IgD-negative memory B cell (primary cell): ENCODE data around the gene HBQ1. TPM values are rescaled to one million over a fixed set of nuclear protein-coding genes. Genes with fewer than 3 reads are reported as not detected.
"Not testable (repeated sequence)": the region's sequence is repeated elsewhere in the genome, so short reads cannot be mapped to it uniquely, and the experiment has no call there.

Source experiments
- H3K27ac Mint-ChIP-seq, 3 donors: one replicate each; pipeline ENCODE4 v1.8.0; 2020 to 2022; ENCODE audit warnings: mild to moderate bottlenecking in 3 of 3, mixed read lengths in 3 of 3, moderate library complexity in 1 of 3
- H3K27me3 Mint-ChIP-seq: one replicate; pipeline ENCODE4 v1.8.0; 2021; ENCODE audit warnings: mixed read lengths
- H3K36me3 Mint-ChIP-seq: one replicate; pipeline ENCODE4 v1.8.0; 2020; ENCODE audit warnings: mild to moderate bottlenecking, mixed read lengths
- H3K4me1 Mint-ChIP-seq, 3 donors: one replicate each; pipeline ENCODE4 v1.8.0; 2020 to 2022; ENCODE audit warnings: mixed read lengths in 3 of 3, mild to moderate bottlenecking in 1 of 3
- H3K4me3 Mint-ChIP-seq, 4 donors: one replicate each; pipeline ENCODE4 v1.8.0; 2020 to 2022; ENCODE audit warnings: mild to moderate bottlenecking in 4 of 4, mixed read lengths in 4 of 4, moderate library complexity in 3 of 4
- H3K9me3 Mint-ChIP-seq, 3 donors: one replicate each; pipeline ENCODE4 v1.8.0; 2020 to 2021; ENCODE audit warnings: mixed read lengths in 3 of 3, mild to moderate bottlenecking in 1 of 3
- polyA plus RNA-seq: library from polyadenylated mRNA; unstranded; fragments of 300-500 nt; fragmentation: Illumina TruSeq; gene quantifications from one replicate; pipeline ENCODE4 v1.2.3, GENCODE V29; 2021

The HBQ1 gene
- polyA plus RNA-seq, 1 donor from 2014 or later: not detected

DNA sequence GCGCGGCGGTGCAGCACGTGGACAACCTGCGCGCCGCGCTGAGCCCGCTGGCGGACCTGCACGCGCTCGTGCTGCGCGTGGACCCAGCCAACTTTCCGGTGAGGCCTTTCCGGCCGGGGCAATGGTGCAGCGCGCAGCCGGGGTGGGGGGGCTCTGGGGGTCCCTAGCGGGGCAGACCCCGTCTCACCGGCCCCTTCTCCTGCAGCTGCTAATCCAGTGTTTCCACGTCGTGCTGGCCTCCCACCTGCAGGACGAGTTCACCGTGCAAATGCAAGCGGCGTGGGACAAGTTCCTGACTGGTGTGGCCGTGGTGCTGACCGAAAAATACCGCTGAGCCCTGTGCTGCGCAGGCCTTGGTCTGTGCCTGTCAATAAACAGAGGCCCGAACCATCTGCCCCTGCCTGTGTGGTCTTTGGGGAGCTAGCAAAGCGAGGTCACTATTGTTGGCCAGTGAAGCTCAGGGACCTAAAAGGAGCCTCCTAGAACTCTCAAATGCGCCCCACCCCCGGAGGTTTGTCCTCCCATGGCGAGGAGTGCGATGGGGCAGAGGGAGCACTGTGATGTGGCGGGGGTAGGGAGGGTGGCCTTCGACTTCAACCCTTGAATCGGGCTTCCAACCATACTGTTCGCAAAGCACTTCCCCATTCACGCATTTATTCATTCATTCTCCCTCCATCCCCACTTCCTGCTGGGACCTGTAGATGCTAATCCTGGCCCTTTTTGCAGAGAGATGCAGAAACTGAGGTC lies 13.7 kb upstream of the HBQ1 start:
- peaks cover 0 to 2% (median 1%) of the 10 kb centered on the region in 3 donors for H3K4me1 Mint-ChIP-seq
- no peaks in the 10 kb centered on the region for H3K36me3 Mint-ChIP-seq
- peak overlapping the region in 2 of 4 donors; percentile 27 to 32 for H3K4me3 Mint-ChIP-seq
- H3K27ac Mint-ChIP-seq: peak overlapping the region in 2 of 3 donors; percentile 59 to 68
- H3K9me3 Mint-ChIP-seq: no peaks in the 10 kb centered on the region
- peaks cover 43% of the 10 kb centered on the region for H3K27me3 Mint-ChIP-seq

DNA sequence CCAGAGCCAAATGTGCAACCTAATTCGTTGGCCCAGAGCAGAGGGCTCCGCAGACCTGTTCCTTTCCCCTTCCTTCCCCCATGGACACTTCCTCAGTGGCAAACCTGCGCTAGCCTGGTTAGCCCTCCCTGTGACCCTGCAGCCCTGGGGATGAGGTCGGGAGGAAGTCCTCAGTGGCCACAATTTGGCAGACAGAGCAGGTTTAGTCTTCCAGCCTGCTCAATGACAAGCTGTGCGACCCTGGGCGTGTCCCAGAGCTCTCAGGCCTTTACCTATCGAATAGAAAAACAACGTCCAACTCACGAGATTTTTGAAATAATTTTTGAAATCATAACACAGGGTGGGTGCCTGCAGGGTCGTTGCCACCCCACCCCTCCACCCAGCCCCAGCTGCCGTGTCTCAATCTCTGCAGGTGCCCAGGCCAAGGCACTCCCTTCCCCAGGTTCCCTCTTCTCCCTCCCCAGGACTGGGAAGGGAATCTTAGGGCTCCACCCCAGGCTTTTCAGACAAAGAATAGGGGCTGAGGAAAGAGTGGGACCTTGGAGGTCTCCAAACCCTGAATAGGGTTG lies 13.1 kb upstream of the HBQ1 start:
- H3K4me3 Mint-ChIP-seq: peak overlapping the region in 2 of 4 donors; percentile 27 to 32
- no peaks in the 10 kb centered on the region for H3K36me3 Mint-ChIP-seq
- H3K4me1 Mint-ChIP-seq: peaks cover 0 to 1% (median under 1%) of the 10 kb centered on the region in 3 donors
- H3K27me3 Mint-ChIP-seq: peaks cover 46% of the 10 kb centered on the region
- H3K9me3 Mint-ChIP-seq: no peaks in the 10 kb centered on the region
- peak overlapping the region in 2 of 3 donors; percentile 59 to 68 for H3K27ac Mint-ChIP-seq

DNA sequence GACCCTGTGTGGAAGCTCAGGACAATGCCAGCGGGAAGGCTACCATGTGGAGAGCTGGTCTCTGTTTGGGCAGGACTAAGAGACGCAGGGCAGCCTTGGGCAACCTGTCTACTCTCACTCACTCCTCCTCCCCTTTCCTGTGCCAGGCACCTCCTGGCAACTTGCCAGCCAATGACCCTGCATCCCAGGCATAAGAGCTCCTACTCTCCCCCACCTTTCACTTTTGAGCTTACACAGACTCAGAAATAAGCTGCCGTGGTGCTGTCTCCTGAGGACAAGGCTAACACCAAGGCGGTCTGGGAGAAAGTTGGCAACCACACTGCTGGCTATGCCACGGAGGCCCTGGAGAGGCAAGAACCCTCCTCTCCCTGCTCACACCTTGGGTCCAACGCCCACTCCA lies 11.8 kb upstream of the HBQ1 start:
- Mint-ChIP-seq H3K27me3 (peaks cover 47% of the 10 kb centered on the region), H3K4me1 (peaks cover 0 to 1% (median 0%) of the 10 kb centered on the region in 3 donors), H3K9me3 (no peaks in the 10 kb centered on the region), H3K36me3 (no peaks in the 10 kb centered on the region), H3K27ac (no peak overlapping the region), H3K4me3 (peak overlapping the region in 1 of 4 donors; percentile 12)

DNA sequence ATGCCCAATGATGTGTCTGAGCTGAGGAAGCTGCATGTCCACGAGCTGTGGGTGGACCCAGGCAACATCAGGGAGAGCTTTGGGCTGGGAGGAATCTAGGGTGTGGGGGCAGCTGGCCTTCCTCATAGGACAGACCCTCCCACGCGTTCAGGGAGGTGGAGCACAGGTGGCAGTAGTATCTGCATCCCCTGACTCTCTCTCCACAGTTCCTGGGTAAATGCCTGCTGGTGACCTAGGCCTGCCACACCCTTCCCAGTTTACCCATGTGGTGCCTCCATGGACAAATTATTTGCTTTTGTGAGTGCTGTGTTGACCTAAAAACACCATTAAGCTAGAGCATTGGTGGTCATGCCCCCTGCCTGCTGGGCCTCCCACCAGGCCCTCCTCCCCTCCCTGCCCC lies 11.2 kb upstream of the HBQ1 start:
- no peak overlapping the region for H3K27ac Mint-ChIP-seq
- H3K27me3 Mint-ChIP-seq: peaks cover 49% of the 10 kb centered on the region
- H3K4me3 Mint-ChIP-seq: no peak overlapping the region

DNA sequence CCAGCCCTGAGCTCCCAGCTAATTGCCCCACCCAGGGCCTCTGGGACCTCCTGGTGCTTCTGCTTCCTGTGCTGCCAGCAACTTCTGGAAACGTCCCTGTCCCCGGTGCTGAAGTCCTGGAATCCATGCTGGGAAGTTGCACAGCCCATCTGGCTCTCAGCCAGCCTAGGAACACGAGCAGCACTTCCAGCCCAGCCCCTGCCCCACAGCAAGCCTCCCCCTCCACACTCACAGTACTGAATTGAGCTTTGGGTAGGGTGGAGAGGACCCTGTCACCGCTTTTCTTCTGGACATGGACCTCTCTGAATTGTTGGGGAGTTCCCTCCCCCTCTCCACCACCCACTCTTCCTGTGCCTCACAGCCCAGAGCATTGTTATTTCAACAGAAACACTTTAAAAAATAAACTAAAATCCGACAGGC lies 10.2 kb upstream of the HBQ1 start:
- not testable (repeated sequence) for H3K36me3 Mint-ChIP-seq, H3K4me1 Mint-ChIP-seq, H3K27ac Mint-ChIP-seq, H3K9me3 Mint-ChIP-seq, H3K4me3 Mint-ChIP-seq
- peaks cover 56% of the 10 kb centered on the region for H3K27me3 Mint-ChIP-seq

More for the DNA sequence above, 11.2 kb upstream of the HBQ1 start:
- Mint-ChIP-seq H3K4me1 (peaks cover 0 to 2% (median 0%) of the 10 kb centered on the region in 3 donors), H3K9me3 (no peaks in the 10 kb centered on the region), H3K36me3 (no peaks in the 10 kb centered on the region)

DNA sequence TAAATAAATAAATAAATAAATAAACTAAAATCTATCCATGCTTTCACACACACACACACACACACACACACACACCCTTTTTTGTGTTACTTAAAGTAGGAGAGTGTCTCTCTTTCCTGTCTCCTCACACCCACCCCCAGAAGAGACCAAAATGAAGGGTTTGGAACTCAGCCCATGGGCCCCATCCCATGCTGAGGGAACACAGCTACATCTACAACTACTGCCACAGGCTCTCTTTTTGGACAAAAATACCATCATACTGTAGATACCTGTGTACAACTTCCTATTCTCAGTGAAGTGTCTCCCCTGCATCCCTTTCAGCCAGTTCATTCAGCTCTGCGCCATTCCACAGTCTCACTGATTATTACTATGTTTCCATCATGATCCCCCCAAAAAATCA lies 9.5 kb upstream of the HBQ1 start:
- H3K27ac Mint-ChIP-seq: no peak overlapping the region
- H3K4me3 Mint-ChIP-seq: no peak overlapping the region
- no peaks in the 10 kb centered on the region for H3K36me3 Mint-ChIP-seq

DNA sequence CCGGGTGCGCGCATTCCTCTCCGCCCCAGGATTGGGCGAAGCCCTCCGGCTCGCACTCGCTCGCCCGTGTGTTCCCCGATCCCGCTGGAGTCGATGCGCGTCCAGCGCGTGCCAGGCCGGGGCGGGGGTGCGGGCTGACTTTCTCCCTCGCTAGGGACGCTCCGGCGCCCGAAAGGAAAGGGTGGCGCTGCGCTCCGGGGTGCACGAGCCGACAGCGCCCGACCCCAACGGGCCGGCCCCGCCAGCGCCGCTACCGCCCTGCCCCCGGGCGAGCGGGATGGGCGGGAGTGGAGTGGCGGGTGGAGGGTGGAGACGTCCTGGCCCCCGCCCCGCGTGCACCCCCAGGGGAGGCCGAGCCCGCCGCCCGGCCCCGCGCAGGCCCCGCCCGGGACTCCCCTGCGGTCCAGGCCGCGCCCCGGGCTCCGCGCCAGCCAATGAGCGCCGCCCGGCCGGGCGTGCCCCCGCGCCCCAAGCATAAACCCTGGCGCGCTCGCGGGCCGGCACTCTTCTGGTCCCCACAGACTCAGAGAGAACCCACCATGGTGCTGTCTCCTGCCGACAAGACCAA lies 7.8 kb upstream of the HBQ1 start, which contains the start of gene HBA2:
Gene HBA2 (plus strand): TSS at position 503 of the 568 bp plus-strand sequence. CDS start 37 bp downstream, at position 540.
- H3K27me3 Mint-ChIP-seq: peaks cover 48% of the 10 kb centered on the region
- peak within 1 kb of the TSS in 1 of 4 donors; percentile 39 for H3K4me3 Mint-ChIP-seq
- not testable (repeated sequence) for H3K4me1 Mint-ChIP-seq, H3K9me3 Mint-ChIP-seq, H3K36me3 Mint-ChIP-seq
- H3K27ac Mint-ChIP-seq: peak within 1 kb of the TSS in 1 of 3 donors; percentile 59

More for the DNA sequence above, 9.5 kb upstream of the HBQ1 start:
- Mint-ChIP-seq H3K4me1 (peaks cover 0 to 7% (median 4%) of the 10 kb centered on the region in 3 donors), H3K27me3 (peaks cover 56% of the 10 kb centered on the region), H3K9me3 (peaks cover 0 to 2% (median 0%) of the 10 kb centered on the region in 3 donors)

DNA sequence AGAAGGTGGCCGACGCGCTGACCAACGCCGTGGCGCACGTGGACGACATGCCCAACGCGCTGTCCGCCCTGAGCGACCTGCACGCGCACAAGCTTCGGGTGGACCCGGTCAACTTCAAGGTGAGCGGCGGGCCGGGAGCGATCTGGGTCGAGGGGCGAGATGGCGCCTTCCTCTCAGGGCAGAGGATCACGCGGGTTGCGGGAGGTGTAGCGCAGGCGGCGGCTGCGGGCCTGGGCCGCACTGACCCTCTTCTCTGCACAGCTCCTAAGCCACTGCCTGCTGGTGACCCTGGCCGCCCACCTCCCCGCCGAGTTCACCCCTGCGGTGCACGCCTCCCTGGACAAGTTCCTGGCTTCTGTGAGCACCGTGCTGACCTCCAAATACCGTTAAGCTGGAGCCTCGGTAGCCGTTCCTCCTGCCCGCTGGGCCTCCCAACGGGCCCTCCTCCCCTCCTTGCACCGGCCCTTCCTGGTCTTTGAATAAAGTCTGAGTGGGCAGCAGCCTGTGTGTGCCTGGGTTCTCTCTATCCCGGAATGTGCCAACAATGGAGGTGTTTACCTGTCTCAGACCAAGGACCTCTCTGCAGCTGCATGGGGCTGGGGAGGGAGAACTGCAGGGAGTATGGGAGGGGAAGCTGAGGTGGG lies 6.9 kb upstream of the HBQ1 start:
- not testable (repeated sequence) for H3K4me3 Mint-ChIP-seq, H3K4me1 Mint-ChIP-seq

DNA sequence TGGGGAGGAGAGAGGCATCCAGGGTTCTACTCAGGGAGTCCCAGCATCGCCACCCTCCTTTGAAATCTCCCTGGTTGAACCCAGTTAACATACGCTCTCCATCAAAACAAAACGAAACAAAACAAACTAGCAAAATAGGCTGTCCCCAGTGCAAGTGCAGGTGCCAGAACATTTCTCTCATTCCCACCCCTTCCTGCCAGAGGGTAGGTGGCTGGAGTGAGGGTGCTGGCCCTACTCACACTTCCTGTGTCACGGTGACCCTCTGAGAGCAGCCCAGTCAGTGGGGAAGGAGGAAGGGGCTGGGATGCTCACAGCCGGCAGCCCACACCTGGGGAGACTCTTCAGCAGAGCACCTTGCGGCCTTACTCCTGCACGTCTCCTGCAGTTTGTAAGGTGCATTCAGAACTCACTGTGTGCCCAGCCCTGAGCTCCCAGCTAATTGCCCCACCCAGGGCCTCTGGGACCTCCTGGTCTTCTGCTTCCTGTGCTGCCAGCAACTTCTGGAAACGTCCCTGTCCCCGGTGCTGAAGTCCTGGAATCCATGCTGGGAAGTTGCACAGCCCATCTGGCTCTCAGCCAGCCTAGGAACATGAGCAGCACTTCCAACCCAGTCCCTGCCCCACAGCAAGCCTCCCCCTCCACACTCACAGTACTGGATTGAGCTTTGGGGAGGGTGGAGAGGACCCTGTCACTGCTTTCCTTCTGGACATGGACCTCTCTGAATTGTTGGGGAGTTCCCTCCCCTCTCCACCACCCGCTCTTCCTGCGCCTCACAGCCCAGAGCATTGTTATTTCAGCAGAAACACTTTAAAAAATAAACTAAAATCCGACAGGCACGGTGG lies 6.1 kb upstream of the HBQ1 start:
- peak overlapping the region in 1 of 3 donors; percentile 70 for H3K27ac Mint-ChIP-seq
- not testable (repeated sequence) for H3K36me3 Mint-ChIP-seq, H3K4me1 Mint-ChIP-seq, H3K9me3 Mint-ChIP-seq
- peak overlapping the region in 2 of 4 donors; percentile 20 to 87 for H3K4me3 Mint-ChIP-seq
- peaks cover 44% of the 10 kb centered on the region for H3K27me3 Mint-ChIP-seq

More for the DNA sequence above, 6.9 kb upstream of the HBQ1 start:
- Mint-ChIP-seq H3K27me3 (peaks cover 48% of the 10 kb centered on the region), H3K27ac (peak overlapping the region in 1 of 3 donors; percentile 59)
- not testable (repeated sequence) for H3K9me3 Mint-ChIP-seq, H3K36me3 Mint-ChIP-seq

DNA sequence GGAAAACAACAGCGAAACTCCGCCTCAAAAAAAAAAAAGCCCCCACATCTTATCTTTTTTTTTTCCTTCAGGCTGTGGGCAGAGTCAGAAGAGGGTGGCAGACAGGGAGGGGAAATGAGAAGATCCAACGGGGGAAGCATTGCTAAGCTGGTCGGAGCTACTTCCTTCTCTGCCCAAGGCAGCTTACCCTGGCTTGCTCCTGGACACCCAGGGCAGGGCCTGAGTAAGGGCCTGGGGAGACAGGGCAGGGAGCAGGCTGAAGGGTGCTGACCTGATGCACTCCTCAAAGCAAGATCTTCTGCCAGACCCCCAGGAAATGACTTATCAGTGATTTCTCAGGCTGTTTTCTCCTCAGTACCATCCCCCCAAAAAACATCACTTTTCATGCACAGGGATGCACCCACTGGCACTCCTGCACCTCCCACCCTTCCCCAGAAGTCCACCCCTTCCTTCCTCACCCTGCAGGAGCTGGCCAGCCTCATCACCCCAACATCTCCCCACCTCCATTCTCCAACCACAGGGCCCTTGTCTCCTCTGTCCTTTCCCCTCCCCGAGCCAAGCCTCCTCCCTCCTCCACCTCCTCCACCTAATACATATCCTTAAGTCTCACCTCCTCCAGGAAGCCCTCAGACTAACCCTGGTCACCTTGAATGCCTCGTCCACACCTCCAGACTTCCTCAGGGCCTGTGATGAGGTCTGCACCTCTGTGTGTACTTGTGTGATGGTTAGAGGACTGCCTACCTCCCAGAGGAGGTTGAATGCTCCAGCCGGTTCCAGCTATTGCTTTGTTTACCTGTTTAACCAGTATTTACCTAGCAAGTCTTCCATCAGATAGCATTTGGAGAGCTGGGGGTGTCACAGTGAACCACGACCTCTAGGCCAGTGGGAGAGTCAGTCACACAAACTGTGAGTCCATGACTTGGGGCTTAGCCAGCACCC lies 5.0 kb upstream of the HBQ1 start:
- H3K4me3 Mint-ChIP-seq: peak overlapping the region in 3 of 4 donors; percentile 20 to 52 (median 40)
- H3K36me3 Mint-ChIP-seq: no peaks in the 10 kb centered on the region
- H3K27ac Mint-ChIP-seq: peak overlapping the region in 2 of 3 donors; percentile 63 to 70
- peaks cover 46% of the 10 kb centered on the region for H3K27me3 Mint-ChIP-seq
- H3K4me1 Mint-ChIP-seq: peaks cover 4 to 9% (median 6%) of the 10 kb centered on the region in 3 donors
- H3K9me3 Mint-ChIP-seq: peaks cover 0 to 2% (median 0%) of the 10 kb centered on the region in 3 donors

DNA sequence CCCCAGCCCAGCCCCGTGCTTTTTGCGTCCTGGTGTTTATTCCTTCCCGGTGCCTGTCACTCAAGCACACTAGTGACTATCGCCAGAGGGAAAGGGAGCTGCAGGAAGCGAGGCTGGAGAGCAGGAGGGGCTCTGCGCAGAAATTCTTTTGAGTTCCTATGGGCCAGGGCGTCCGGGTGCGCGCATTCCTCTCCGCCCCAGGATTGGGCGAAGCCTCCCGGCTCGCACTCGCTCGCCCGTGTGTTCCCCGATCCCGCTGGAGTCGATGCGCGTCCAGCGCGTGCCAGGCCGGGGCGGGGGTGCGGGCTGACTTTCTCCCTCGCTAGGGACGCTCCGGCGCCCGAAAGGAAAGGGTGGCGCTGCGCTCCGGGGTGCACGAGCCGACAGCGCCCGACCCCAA lies 4.3 kb upstream of the HBQ1 start:
- peak overlapping the region in 2 of 4 donors; percentile 21 to 39 for H3K4me3 Mint-ChIP-seq
- not testable (repeated sequence) for H3K27ac Mint-ChIP-seq, H3K9me3 Mint-ChIP-seq

DNA sequence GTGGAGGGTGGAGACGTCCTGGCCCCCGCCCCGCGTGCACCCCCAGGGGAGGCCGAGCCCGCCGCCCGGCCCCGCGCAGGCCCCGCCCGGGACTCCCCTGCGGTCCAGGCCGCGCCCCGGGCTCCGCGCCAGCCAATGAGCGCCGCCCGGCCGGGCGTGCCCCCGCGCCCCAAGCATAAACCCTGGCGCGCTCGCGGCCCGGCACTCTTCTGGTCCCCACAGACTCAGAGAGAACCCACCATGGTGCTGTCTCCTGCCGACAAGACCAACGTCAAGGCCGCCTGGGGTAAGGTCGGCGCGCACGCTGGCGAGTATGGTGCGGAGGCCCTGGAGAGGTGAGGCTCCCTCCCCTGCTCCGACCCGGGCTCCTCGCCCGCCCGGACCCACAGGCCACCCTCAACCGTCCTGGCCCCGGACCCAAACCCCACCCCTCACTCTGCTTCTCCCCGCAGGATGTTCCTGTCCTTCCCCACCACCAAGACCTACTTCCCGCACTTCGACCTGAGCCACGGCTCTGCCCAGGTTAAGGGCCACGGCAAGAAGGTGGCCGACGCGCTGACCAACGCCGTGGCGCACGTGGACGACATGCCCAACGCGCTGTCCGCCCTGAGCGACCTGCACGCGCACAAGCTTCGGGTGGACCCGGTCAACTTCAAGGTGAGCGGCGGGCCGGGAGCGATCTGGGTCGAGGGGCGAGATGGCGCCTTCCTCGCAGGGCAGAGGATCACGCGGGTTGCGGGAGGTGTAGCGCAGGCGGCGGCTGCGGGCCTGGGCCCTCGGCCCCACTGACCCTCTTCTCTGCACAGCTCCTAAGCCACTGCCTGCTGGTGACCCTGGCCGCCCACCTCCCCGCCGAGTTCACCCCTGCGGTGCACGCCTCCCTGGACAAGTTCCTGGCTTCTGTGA lies 3.5 kb upstream of the HBQ1 start, which contains the start of gene HBA1:
Gene HBA1 (plus strand): TSS at position 204 of the 906 bp plus-strand sequence. CDS start 37 bp downstream, at position 241.
- Mint-ChIP-seq H3K4me3 (peak within 1 kb of the TSS in 3 of 4 donors; percentile 21 to 74 (median 68)), H3K27ac (peak within 1 kb of the TSS in 2 of 3 donors; percentile 63 to 70), H3K27me3 (peaks cover 39% of the 10 kb centered on the region)
- not testable (repeated sequence) for H3K4me1 Mint-ChIP-seq, H3K36me3 Mint-ChIP-seq, H3K9me3 Mint-ChIP-seq

More for the DNA sequence above, 4.3 kb upstream of the HBQ1 start:
- H3K27me3 Mint-ChIP-seq: peaks cover 42% of the 10 kb centered on the region
- not testable (repeated sequence) for H3K36me3 Mint-ChIP-seq, H3K4me1 Mint-ChIP-seq
